ENCODE measurements around the gene HHEX.

DNA sequence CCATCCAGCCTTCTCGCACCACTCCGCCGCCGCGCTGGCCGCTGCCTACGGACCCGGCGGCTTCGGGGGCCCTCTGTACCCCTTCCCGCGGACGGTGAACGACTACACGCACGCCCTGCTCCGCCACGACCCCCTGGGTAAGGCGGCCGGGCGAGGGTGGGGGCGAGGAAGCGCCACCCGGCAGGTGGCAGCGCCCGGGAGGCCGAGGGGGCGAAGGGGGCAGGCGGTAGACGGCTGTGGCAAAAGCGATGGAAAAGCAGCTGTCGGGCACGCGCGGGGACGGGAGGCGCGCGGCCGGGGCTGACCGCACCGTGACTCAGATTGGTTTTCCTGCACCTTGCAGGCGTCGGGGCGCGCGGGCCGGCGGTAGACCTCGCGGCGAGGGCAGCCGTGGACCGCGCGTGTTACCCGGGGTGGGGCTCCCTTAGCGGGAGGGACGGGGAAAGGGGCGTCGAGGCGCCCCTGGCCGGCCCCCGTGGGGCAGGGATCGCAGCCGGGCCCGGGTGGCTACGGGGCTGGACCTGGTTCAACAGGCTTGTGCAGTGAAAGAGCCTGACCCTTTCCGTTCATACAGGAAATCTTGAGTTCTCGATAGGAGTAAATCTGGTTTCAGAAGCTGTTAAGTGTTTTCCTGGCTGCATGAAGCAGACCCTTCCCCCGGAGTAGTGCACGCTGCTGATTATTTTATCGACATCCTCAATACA, 608 bp downstream of the HHEX start:
- TF ChIP-seq, protein P1, sequence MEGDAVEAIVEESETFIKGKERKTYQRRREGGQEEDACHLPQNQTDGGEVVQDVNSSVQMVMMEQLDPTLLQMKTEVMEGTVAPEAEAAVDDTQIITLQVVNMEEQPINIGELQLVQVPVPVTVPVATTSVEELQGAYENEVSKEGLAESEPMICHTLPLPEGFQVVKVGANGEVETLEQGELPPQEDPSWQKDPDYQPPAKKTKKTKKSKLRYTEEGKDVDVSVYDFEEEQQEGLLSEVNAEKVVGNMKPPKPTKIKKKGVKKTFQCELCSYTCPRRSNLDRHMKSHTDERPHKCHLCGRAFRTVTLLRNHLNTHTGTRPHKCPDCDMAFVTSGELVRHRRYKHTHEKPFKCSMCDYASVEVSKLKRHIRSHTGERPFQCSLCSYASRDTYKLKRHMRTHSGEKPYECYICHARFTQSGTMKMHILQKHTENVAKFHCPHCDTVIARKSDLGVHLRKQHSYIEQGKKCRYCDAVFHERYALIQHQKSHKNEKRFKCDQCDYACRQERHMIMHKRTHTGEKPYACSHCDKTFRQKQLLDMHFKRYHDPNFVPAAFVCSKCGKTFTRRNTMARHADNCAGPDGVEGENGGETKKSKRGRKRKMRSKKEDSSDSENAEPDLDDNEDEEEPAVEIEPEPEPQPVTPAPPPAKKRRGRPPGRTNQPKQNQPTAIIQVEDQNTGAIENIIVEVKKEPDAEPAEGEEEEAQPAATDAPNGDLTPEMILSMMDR (IDR thresholded peaks at IDR 0.05; ENCODE audit: low read length) = no peak
- no peak for TF ChIP-seq EZH2 (optimal IDR thresholded peaks at IDR 0.05; ENCODE audit: low read depth, low read length)
- no peak for TF ChIP-seq EZH2phosphoT487 (IDR thresholded peaks at IDR 0.05; ENCODE audit: low read length)

Data from MM.1S (cell line).